Activated CD8-positive, alpha-beta memory T cell treated with anti-CD3 and anti-CD28 coated beads for 1 hour (primary cell): ENCODE results near the gene AP1G2.

ENCODE experiments used
- DNase-seq, 2 donors: peaks; one replicate each; pipeline ENCODE4 v3.0.0-alpha.2; 2020; ENCODE audit warnings: low read depth in 1 of 2; ENCODE audit errors: extremely low read depth in 1 of 2

The AP1G2 gene

GRCh38 chr14:23558346-23559009, 9.1 kb downstream of the AP1G2 start:
- no peak for DNase-seq

- DNase-seq: no peak
Observed at GRCh38 chr14:23557946-23558345, 9.6 kb downstream of the AP1G2 start.

GRCh38 chr14:23557521-23557920, 10.1 kb downstream of the AP1G2 start:
- no peak for DNase-seq

GRCh38 chr14:23556700-23557440, 10.7 kb downstream of the AP1G2 start:
- DNase-seq: no peak

- DNase-seq: peak; percentile 85 to 91
Observed at GRCh38 chr14:23555882-23556699, 11.5 kb downstream of the AP1G2 start, which contains the start of gene THTPA. Gene THTPA (plus strand): TSS chr14:23556271. CDS start chr14:23556758, 487 bp downstream.

- DNase-seq: no peak
Observed at GRCh38 chr14:23555533-23555881, 12.1 kb downstream of the AP1G2 start.

- DNase-seq: peak; percentile 23 to 67
Observed at GRCh38 chr14:23551266-23552028, 16.1 kb downstream of the AP1G2 start, which contains the start of gene ZFHX2. Gene ZFHX2 (minus strand): TSS chr14:23551765. CDS start chr14:23535325, 16,440 bp downstream.

GRCh38 chr14:23550812-23551265, 16.8 kb downstream of the AP1G2 start:
- DNase-seq: no peak

- DNase-seq: no peak
Observed at GRCh38 chr14:23550131-23550811, 17.3 kb downstream of the AP1G2 start.

GRCh38 chr14:23548351-23549318, 19.0 kb downstream of the AP1G2 start:
- DNase-seq: no peak

GRCh38 chr14:23547924-23548323, 19.7 kb downstream of the AP1G2 start:
- DNase-seq: no peak

- no peak for DNase-seq
Observed at GRCh38 chr14:23546450-23547035, 21.0 kb downstream of the AP1G2 start.

GRCh38 chr14:23545740-23546365, 21.7 kb downstream of the AP1G2 start:
- DNase-seq: no peak

GRCh38 chr14:23544511-23545447, 22.8 kb downstream of the AP1G2 start:
- no peak for DNase-seq

- no peak for DNase-seq
Observed at GRCh38 chr14:23543403-23543802, 24.2 kb downstream of the AP1G2 start.

- no peak for DNase-seq
Observed at GRCh38 chr14:23542261-23542660, 25.3 kb downstream of the AP1G2 start.

- DNase-seq: no peak
Observed at GRCh38 chr14:23540141-23540469, 27.5 kb downstream of the AP1G2 start.
